Pons (tissue), 1 donor: Measurements from ENCODE around the gene PPP2R2C.

Experiments used
- DNase-seq: peaks from one replicate; pipeline ENCODE4 v3.0.0-alpha.2; 2016; ENCODE audit warnings: low spot score

The PPP2R2C gene

GRCh38 chr4:6425336-6425735, 47.1 kb downstream of the PPP2R2C start:
- no peak for DNase-seq

GRCh38 chr4:6424425-6424824, 48.0 kb downstream of the PPP2R2C start:
- DNase-seq = no peak

DNA sequence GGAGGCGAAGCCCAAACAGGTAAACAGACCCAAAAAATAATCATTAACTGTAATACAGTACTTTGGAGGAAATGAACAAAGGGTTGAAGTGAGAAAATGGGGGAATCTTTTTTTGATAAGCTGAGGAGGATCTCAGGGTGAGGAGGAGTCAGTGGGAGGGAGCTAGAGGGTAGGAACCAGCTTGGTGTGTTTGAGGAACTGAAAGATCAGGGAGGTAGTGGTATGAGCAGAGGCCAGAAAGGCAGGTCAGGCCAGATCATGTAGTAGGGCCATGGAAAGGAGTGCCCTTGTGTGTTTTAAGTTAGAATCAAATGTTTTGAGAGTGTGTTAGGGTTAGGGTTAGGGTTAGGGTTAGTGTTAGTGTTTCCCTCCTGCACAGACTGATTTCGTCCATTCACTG, 48.8 kb downstream of the PPP2R2C start:
- DNase-seq = no peak

- no peak for DNase-seq
Observed at GRCh38 chr4:6422866-6423265, 49.5 kb downstream of the PPP2R2C start.

DNA sequence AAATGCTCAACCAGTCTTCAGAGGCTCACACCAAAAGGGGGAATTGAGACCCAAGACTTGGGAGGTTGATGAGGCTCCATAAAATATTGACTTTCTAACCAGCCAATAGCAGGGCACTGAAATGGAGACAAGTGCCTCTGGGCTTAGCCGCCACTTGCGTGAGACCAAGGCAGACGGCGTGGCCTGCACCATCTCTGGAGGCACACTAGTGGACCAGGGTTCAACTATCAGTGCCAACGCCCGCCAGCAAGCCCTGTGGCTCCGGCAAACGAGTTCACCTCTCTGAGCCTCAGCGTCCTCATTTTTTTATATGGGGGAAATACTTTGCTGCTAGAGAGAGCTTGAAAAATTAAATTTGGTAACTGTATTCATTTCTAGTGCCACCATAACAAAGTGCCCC, 50.3 kb downstream of the PPP2R2C start:
- DNase-seq = no peak

- no peak for DNase-seq
Observed at GRCh38 chr4:6421397-6421796, 51.0 kb downstream of the PPP2R2C start.

- no peak for DNase-seq
Observed at GRCh38 chr4:6420972-6421371, 51.4 kb downstream of the PPP2R2C start.

GRCh38 chr4:6420036-6420435, 52.4 kb downstream of the PPP2R2C start:
- DNase-seq = no peak

DNA sequence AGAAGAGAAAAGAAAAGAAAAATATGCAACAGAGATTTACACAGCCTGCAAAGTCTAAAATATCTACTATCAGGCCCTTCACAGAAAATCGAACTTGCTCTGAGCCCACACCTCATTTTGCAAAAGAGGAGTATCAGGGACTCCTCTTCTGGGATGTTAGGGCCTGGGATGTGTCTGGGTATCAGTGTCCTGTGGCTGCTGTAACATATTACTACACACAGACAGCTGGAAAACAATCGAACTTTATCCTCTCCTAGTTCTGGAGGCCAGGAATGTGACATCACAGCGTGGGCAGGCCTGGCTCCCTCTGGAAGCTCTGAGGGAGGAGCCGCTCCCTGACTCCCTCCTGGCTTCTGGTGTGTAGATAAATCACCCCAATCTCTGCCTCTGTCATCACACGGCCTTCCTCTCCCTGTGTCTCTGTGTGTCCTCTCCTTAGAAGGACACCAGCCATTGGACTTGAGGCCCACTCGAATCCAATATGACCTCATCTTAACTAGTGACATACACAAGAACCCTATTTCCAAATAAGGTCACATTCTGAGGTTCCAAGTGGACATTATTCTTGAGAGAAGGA, 52.9 kb downstream of the PPP2R2C start:
- DNase-seq = peak; percentile 85

DNA sequence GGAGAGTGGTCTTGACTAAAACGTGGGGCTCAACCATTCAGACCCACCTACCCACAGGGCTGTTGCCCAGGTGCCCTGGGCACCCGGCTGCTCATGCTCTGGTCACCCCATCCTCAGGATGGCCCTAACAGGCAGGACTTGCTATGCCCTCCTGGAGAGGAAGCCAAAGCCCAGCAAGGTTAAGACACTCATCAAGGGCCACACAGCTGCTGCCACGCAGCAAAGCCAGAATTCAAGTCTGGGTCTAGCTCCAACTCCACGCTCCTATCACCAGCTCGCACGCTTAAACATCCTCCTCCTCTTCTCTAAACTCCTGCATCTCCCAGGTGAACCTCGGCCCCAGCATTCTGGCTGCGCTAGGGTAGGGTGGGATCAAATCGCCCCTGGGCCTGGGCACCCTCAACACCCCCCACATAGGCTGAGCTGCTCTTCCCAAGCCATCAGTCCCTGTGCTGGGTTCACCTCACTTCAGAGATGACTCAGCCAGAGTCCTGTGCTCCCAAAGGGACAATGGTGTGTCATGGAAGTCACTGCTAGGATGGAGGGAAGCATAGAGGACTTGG, 54.1 kb downstream of the PPP2R2C start:
- DNase-seq = no peak

DNA sequence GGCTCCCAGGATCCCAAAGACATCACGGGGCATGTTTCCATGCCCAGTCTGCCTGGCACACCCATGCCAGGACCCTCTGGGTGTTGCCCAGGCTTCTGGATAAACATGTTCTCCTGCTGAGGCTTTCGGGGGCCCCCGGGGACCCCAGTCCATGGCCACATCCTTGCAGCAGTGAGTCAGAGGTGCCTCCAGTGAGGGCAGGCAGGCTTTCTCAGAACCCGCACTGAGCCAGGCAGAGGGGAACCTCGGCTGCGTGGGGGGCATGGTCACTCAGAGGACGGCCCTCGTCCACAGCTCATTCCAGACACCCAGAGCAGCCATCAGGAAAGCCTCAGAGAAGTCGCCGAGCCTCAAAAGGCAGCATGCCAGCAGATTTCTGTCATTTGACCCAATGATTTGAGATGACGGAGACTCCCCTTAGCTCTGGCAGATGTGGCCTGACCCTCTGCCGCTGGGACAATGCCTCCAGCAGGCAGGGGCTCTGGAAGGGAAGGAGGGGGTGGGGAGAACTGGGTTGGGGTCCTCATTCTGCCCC, 54.8 kb downstream of the PPP2R2C start:
- no peak for DNase-seq

GRCh38 chr4:6416518-6417286, 55.7 kb downstream of the PPP2R2C start:
- DNase-seq = peak; percentile 57

- DNase-seq = no peak
Observed at GRCh38 chr4:6415031-6415705, 57.2 kb downstream of the PPP2R2C start.

DNA sequence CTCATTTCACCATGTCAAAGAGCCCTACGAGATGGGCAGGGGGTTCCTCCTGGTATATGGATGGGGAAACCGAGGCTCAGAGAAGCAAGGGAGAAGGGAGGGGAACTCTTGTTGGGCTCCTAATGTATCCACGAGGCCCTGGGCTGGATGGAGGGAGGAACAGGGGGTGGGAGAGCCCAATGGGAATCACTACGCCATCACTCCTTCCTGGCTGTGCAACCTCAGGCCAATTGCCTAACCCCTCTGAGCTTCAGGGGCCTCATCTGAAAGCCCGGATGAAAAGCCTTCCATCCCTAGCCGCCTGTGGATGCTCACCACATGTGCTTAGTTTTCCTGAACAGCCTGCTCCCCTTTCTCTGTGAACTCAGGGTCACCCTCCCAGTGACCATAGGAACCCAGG, 57.8 kb downstream of the PPP2R2C start:
- no peak for DNase-seq

DNA sequence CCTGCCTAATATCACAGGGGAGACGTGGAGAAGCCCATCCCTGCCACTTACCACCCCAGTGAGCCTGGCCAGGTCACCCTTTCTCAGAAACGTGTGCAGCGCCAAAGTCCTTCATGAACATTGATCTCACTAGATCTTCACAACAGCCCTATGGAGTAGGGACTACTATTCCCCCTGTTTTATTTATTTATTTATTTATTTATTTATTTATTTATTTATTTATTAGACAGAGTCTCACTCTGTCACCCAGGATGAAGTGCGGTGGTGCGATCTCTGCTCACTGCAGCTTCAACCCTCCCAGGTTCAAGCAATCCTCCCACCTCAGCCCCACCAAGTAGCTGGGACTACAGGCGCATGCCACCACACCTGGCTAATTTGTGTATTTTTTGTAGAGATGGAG, 61.8 kb downstream of the PPP2R2C start:
- no peak for DNase-seq

DNA sequence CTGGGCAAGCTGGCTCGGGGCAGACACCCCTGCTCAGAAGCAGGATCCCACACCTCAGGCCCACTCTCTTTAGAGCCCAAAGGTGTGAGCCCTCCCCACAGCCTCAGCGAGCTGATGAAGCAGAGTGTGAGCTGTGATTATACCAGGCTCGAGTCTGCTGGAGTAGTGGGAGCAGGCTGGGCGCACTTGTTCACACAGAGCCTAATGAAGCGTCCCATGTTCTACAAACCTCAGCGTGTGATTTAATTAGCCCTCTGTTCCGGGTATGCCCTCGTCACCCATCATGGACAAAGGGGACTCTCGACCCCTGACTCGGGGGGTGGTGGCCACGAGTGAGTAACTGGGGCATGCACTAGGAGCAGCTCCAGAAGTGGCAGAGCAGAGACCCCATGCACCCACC, 62.3 kb downstream of the PPP2R2C start:
- DNase-seq = no peak

DNA sequence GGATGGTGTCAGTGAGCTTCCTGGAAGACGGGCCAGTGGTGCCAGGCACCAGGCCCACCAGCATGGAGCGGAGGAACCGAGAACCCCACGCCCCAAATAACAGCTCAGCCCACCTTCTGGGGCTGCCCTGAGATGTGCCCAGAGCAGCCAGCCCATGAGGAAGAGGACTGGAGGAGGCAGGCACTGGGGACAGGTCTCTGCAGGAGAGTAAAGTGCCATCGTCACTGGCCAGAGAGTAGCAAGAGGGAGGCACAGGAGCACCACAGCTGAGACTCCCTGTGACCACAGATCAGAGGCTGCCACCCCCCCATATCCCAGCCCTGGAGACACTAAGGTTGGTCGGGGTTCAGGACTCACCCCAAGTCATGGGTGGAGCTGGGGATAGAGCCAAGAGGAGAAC, 63.0 kb downstream of the PPP2R2C start:
- DNase-seq = no peak

- DNase-seq = no peak
Observed at GRCh38 chr4:6408263-6408662, 64.2 kb downstream of the PPP2R2C start.

- DNase-seq = no peak
Observed at GRCh38 chr4:6405397-6405706, 67.1 kb downstream of the PPP2R2C start.

DNA sequence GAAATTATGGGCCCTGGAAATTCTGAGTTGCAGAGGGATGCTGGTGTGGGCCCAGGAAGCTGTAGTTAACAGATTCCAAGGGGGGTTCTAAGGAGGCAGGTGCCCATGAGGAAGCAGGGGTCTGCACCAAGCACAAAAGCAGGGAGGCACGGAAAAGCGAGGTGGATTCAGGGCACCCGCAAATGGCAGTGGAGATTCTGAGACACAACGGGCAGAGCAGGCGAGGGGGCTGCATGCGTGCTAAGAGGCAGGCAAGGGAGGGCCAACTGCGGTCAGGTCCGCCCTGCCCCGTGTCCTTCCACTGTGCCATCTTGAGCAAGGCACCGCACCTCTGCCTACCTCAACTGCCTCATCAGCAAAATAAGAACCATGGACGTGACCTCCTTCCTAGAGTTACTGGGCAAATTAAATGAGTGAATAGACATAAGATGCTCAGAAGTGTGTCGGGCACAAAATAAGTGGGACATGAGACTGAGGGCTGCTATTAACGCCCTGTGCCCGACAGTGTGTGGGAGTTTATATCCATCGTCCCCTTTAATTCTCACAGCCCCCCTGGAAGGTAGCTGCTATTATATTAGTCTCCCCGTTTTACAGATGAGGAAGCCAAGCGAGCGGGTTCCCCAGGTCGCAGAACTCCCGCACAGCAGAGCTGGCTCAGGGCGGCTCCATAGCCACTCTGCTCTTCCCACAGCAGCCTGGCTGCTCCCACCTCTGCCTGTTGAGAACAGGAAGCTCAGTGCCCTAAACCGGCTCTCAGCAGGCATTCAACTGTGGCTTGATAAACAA, 67.6 kb downstream of the PPP2R2C start:
- DNase-seq = no peak

DNA sequence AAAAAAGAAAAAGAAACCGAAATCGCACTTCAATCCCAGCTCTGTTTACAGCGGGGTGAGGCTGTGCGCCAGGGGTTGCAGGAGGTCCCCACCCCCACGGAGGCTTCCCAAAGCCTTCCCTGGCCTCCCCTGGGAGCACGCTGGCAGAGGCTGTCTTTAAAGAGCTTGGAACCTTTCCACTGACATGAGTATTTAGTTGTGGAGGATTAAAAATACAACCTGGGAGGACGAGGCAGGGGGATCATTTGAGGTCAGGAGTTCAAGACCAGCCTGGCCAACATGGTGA, 69.1 kb downstream of the PPP2R2C start:
- no peak for DNase-seq
